ENCODE data around the gene FIBCD1.

Gene FIBCD1

DNA sequence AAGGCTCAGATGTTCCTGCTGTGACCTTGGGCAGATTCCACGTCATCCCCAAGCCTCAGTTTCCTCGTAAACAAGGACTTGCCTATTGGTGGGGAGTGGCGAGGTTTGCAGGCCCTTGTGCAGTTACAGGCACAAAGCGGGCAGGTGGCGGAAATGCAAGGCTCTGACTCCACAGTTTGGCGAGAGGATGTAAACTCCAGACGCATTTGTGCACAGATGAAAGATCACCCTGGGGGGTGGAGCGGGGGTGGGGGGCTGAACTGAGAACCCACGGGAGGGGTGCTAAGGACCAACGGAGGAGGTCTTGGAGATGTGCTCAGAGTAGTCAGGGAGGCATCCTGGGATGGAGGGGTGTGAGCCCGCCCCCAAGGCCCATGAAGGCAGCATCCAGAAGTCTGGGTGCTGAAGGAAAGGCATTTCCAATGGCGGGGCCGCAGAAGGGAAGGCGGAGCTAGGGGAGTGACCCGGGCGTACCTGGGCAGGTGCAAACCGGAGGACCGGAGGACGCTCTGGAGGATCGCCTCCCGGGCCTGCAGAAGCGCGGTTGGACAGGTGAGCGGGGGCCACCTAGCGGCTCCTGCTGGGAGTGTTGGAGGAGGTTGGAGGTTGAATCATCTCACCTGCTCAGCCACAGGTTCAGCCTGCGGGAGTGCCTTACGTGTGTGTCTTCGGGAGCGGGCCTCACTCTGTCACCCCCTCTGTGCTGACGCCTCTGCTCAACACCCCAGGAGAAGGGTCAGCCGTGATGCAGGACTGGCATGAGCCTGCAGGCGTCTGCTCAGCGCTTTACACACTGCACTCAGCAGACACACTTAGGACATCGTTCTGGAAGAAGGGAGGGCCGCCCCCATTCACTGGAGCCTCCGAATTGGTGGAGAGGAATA lies 1.9 kb upstream of the FIBCD1 start:
- ChIA-PET CTCF (interaction anchor here (0.8 kb wide), 1 partner anchor 75 kb away, joined by 4 read pairs; no protein-coding TSS in a partner anchor), POLR2A (no interaction called here)
- peak; percentile 74 for DNase-seq (ENCODE audit: extremely low spot score)
- no peak for TF ChIP-seq L3MBTL2 (conservative IDR thresholded peaks at IDR 0.05)
- TF ChIP-seq FOXM1 (IDR thresholded peaks at IDR 0.05; ENCODE audit: borderline replicate concordance): no peak
- peak; percentile 26; the same call in 1 of the 2 replicates for TF ChIP-seq CTBP1 (IDR thresholded peaks at IDR 0.05; ENCODE audit: borderline replicate concordance)

GRCh38 chr9:130940027-130940549 lies 1.0 kb upstream of the FIBCD1 start:
- no peak for TF ChIP-seq L3MBTL2 (conservative IDR thresholded peaks at IDR 0.05)
- TF ChIP-seq ZNF384 (IDR thresholded peaks at IDR 0.05): no peak
- TF ChIP-seq LEF1 (IDR thresholded peaks at IDR 0.05; ENCODE audit: borderline replicate concordance): no peak
- TF ChIP-seq NFRKB (IDR thresholded peaks at IDR 0.05): no peak
- no peak for TF ChIP-seq CTBP1 (IDR thresholded peaks at IDR 0.05; ENCODE audit: borderline replicate concordance)
- TF ChIP-seq SUZ12 (IDR thresholded peaks at IDR 0.05): no peak
- TF ChIP-seq TARDBP (IDR thresholded peaks at IDR 0.05): no peak
- no peak for TF ChIP-seq PKNOX1 (IDR thresholded peaks at IDR 0.05)
- no peak for TF ChIP-seq BHLHE40 (IDR thresholded peaks at IDR 0.05; ENCODE audit: borderline replicate concordance)
- TF ChIP-seq ELF4 (IDR thresholded peaks at IDR 0.05): no peak
- TF ChIP-seq FOXM1 (IDR thresholded peaks at IDR 0.05; ENCODE audit: borderline replicate concordance): no peak
- DNase-seq (ENCODE audit: extremely low spot score): no peak
- ChIA-PET CTCF (interaction anchor here (0.9 kb wide), 1 partner anchor 70 kb away, joined by 5 read pairs; no protein-coding TSS in a partner anchor), POLR2A (no interaction called here)

DNA sequence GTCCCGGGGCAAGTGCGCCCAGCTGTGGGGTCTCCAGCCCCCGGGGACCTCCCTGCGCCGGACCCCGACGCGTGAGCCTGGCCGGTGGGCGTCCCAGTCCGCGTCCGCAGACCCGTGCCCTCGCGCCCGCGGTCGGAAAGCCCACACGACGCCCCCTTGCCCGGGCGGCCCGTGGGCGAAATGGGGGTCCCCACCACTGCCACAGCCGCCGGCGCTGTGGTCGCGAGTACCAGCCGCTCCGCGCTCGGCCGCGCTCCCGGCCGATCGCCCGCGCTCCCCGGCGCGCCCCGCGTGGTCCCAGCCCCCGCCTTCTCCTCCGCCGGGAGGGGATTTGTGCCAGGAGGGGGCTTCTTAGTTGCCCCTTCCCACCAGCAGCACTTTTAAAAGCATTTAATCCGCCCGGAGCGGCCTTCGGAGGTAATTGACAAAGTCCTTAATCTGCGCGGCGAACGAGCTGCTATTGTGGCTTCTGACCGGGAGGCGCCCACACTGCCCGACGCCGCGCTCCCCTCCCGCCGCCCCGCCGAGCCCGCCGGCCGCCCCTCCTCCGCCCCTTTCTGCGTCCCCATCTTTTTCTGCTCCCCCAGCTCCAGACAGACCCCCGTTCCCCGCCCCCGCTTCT lies 469 bp upstream of the FIBCD1 start:
- CTCF ChIA-PET: interaction anchor here (0.9 kb wide), 1 partner anchor 69 kb away, joined by 5 read pairs; no protein-coding TSS in a partner anchor
- POLR2A ChIA-PET: no interaction called here
- peak; percentile 39 for DNase-seq (ENCODE audit: extremely low spot score)
- TF ChIP-seq NFRKB (IDR thresholded peaks at IDR 0.05) (no peak), L3MBTL2 (conservative IDR thresholded peaks at IDR 0.05) (no peak), HDGF (IDR thresholded peaks at IDR 0.05; ENCODE audit: borderline replicate concordance) (no peak), ARNT (IDR thresholded peaks at IDR 0.05) (no peak), FOXM1 (IDR thresholded peaks at IDR 0.05; ENCODE audit: borderline replicate concordance) (no peak), FOXA1 (IDR thresholded peaks at IDR 0.05) (no peak), SUZ12 (IDR thresholded peaks at IDR 0.05) (no peak), LEF1 (IDR thresholded peaks at IDR 0.05; ENCODE audit: borderline replicate concordance) (no peak), PKNOX1 (IDR thresholded peaks at IDR 0.05) (no peak), ELF4 (IDR thresholded peaks at IDR 0.05) (no peak), FOXK2 (IDR thresholded peaks at IDR 0.05) (no peak), SP1 (IDR thresholded peaks at IDR 0.05) (no peak), CTBP1 (IDR thresholded peaks at IDR 0.05; ENCODE audit: borderline replicate concordance) (no peak), BHLHE40 (IDR thresholded peaks at IDR 0.05; ENCODE audit: borderline replicate concordance) (no peak)

- TF ChIP-seq FOXA1 (IDR thresholded peaks at IDR 0.05): no peak
- TF ChIP-seq CTBP1 (IDR thresholded peaks at IDR 0.05; ENCODE audit: borderline replicate concordance): no peak
- no peak for TF ChIP-seq FOXK2 (IDR thresholded peaks at IDR 0.05)
- no peak for TF ChIP-seq ARNT (IDR thresholded peaks at IDR 0.05)
- TF ChIP-seq TARDBP (IDR thresholded peaks at IDR 0.05): no peak
- TF ChIP-seq L3MBTL2 (conservative IDR thresholded peaks at IDR 0.05): no peak
- no peak for TF ChIP-seq ZNF384 (IDR thresholded peaks at IDR 0.05)
- TF ChIP-seq PKNOX1 (IDR thresholded peaks at IDR 0.05): no peak
- no peak for TF ChIP-seq HDGF (IDR thresholded peaks at IDR 0.05; ENCODE audit: borderline replicate concordance)
- no peak for TF ChIP-seq ELF4 (IDR thresholded peaks at IDR 0.05)
- TF ChIP-seq NFRKB (IDR thresholded peaks at IDR 0.05): no peak
- TF ChIP-seq SP1 (IDR thresholded peaks at IDR 0.05): no peak
- no peak for TF ChIP-seq FOXM1 (IDR thresholded peaks at IDR 0.05; ENCODE audit: borderline replicate concordance)
- TF ChIP-seq LEF1 (IDR thresholded peaks at IDR 0.05; ENCODE audit: borderline replicate concordance): no peak
- no peak for TF ChIP-seq BHLHE40 (IDR thresholded peaks at IDR 0.05; ENCODE audit: borderline replicate concordance)
- TF ChIP-seq SUZ12 (IDR thresholded peaks at IDR 0.05): no peak
- DNase-seq (ENCODE audit: extremely low spot score): no peak
- POLR2A ChIA-PET: no interaction called here
- CTCF ChIA-PET: no interaction called here
Measured at GRCh38 chr9:130938184-130938651, 829 bp downstream of the FIBCD1 start.

- ChIA-PET CTCF (no interaction called here), POLR2A (no interaction called here)
- DNase-seq (ENCODE audit: extremely low spot score): no peak
- no peak for TF ChIP-seq SP1 (IDR thresholded peaks at IDR 0.05)
Measured at GRCh38 chr9:130937146-130938076, 1.6 kb downstream of the FIBCD1 start.
